Measurements from ENCODE around the gene DCAF5. TPM values are rescaled to one million over a fixed set of nuclear protein-coding genes. Genes with fewer than 3 reads are reported as not detected.
"Not testable (repeated sequence)": the region's sequence is repeated elsewhere in the genome, so short reads cannot be mapped to it uniquely, and the experiment has no call there.

DCAF5 gene
- total RNA-seq, 2 donors from 2014 or later: 20.5 to 25.4 TPM

DNA sequence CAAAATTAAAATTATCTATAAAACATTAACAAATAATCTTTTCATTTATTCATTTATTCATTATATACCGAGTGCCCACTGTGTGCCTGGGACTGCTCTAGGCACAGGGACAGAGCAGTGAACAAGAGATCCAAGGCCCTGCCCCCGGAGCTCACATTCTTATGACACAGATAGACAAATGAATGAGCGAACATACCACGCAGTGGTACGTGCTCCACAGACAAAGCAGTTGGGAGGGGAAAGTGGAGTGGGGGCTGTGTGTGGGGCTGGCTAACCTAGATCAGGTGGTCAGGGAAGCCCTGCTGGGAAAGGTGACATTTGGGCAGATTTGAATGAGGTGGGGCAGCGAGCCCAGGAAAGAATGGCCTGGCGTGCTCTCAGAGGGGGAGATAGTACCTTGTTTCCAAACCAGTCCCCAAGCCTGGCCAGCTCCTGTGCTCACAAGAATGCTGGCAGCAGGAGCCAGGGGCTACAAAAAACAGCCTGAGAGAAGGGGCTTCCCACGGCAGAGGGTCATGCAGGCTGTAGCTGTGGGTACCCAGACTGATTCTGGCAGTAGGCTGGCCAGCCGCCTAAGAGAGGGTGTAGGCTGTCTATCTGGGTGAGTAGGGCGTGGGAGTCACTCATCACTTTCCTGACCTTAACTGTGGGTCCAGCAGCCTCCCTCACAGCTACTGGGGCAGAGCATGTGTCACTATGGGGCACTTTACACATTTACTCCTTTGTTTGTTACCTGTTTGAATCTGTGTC lies 116.0 kb downstream of the DCAF5 start:
- 76 to 82% methylated on average over 8 to 9 of the region's 10 CpGs for WGBS, 2 donors

DNA sequence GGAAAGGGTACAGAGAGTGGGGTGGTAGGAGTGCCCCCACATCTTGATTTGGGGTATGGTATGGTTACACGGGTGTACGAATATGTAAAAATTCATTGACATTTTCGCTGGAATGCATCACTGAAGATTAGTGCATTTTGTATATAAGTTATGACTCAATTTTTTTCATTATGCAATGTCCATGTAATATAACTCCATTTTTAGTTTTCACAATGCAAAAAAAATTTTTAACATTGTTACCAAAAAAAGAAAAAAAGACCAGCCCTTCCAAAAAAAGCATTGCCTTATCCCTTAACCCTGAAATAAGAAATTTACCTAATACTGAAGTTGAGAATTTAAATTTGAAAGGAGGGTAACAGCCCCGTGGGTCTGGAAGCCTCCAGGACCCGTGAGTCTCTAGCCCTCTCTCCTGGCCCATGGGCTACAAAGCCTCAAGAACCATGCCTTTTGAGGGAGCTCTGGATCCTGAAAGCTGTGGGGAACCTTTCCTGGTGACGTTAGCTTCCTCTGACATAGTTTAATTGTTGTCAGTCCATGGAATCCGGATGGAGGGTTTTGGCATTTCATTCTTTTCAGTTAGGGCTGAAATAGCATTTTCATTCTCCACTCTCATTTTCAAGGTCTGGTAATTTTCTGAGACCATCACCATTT lies 118.2 kb downstream of the DCAF5 start:
- Histone ChIP-seq H3K36me3 (replicated peaks in 1 of 2; ENCODE audit: insufficient read depth in 1 of 2, low read depth in 2 of 2) (no peaks in the 10 kb centered on the region), H3K9me3 (no peaks in the 10 kb centered on the region), H3K27ac (no peak overlapping the region), H3K4me3 (no peak overlapping the region), H3K4me1 (no peaks in the 10 kb centered on the region), H3K27me3 (no peaks in the 10 kb centered on the region)
- 64 to 71% methylated on average over 7 of the region's 7 CpGs for WGBS, 2 donors
- DNase-seq (no peak), ATAC-seq (no peak)
- no peak for TF ChIP-seq POLR2A (IDR thresholded peaks at IDR 0.05)
- TF ChIP-seq, protein P1, sequence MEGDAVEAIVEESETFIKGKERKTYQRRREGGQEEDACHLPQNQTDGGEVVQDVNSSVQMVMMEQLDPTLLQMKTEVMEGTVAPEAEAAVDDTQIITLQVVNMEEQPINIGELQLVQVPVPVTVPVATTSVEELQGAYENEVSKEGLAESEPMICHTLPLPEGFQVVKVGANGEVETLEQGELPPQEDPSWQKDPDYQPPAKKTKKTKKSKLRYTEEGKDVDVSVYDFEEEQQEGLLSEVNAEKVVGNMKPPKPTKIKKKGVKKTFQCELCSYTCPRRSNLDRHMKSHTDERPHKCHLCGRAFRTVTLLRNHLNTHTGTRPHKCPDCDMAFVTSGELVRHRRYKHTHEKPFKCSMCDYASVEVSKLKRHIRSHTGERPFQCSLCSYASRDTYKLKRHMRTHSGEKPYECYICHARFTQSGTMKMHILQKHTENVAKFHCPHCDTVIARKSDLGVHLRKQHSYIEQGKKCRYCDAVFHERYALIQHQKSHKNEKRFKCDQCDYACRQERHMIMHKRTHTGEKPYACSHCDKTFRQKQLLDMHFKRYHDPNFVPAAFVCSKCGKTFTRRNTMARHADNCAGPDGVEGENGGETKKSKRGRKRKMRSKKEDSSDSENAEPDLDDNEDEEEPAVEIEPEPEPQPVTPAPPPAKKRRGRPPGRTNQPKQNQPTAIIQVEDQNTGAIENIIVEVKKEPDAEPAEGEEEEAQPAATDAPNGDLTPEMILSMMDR (IDR thresholded peaks at IDR 0.05): no peak
- intact Hi-C loops (cut with DNase I): no loop called here

More for the DNA sequence above, 116.0 kb downstream of the DCAF5 start:
- no peak for ATAC-seq
- H3K27ac ChIP-seq: no peak overlapping the region
- no peaks in the 10 kb centered on the region for H3K36me3 ChIP-seq (replicated peaks in 1 of 2; ENCODE audit: insufficient read depth in 1 of 2, low read depth in 2 of 2)
- H3K27me3 ChIP-seq: no peaks in the 10 kb centered on the region
- no peak for DNase-seq
- H3K4me1 ChIP-seq: no peaks in the 10 kb centered on the region
- H3K9me3 ChIP-seq: no peaks in the 10 kb centered on the region
- intact Hi-C loops (cut with DNase I): no loop called here
- TF ChIP-seq, protein P1 (IDR thresholded peaks at IDR 0.05): no peak
- H3K4me3 ChIP-seq: no peak overlapping the region

DNA sequence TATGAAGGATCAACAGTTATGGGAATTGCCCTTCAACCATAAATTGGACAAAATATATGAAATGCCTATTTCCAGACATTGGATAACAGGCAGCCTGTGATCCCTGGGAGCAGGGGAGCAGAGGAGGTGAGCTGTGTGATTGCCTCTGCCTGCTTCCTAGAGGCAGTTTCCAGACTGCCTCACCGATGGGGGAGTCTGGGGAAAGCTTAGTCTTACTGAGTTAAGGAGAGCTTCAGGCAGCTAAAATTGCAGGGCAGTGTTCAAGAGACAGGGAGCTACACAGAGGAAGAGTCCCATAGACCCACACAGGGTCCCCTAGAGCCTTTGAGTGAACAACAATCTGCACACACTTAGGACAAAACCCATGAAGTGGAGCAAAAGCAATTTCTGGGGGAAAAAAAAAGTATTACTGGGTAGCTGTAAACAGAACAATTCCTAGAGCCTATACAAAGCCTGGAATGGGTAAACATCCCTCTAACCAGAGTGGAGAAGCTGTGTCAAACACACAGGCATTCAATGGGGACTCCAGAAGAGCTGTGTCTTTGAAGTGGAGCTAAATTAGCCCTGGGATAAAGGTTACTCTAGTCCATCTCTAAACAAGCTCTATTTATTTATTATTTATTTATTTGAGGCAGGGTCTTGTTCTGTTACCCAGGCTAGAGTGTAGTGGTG lies 125.5 kb downstream of the DCAF5 start:
- intact Hi-C loops (cut with DNase I): no loop called here
- ATAC-seq: no peak
- DNase-seq: no peak
- no peaks in the 10 kb centered on the region for H3K36me3 ChIP-seq (replicated peaks in 1 of 2; ENCODE audit: insufficient read depth in 1 of 2, low read depth in 2 of 2)
- 30 to 43% methylated on average over 1 of the region's 1 CpG for WGBS, 2 donors
- H3K27me3 ChIP-seq: no peaks in the 10 kb centered on the region
- no peaks in the 10 kb centered on the region for H3K4me1 ChIP-seq
- H3K4me3 ChIP-seq: no peak overlapping the region
- TF ChIP-seq POLR2A (IDR thresholded peaks at IDR 0.05): no peak
- TF ChIP-seq, protein P1 (IDR thresholded peaks at IDR 0.05): no peak
- H3K27ac ChIP-seq: no peak overlapping the region
- no peaks in the 10 kb centered on the region for H3K9me3 ChIP-seq

DNA sequence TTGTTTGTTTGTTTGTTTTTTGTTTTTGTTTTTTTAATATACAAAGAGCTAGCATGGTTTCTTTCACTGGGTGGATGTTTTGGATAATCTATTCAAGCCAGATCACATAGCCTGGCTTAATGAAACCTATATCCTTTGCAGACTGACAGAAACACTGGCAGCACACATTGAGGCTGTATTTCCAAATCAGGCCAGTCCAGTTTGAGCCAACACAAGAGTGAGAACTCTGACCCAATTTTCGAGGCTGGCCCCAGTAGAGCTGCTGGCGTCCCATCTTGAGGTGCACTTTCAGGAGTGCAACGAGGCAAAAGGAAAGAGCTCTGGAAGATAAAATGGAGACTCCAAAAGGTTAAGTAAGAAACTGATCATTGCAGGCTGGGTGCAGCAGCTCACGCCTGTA lies 129.9 kb downstream of the DCAF5 start:
- Histone ChIP-seq H3K27me3 (no peaks in the 10 kb centered on the region), H3K27ac (no peak overlapping the region), H3K9me3 (no peaks in the 10 kb centered on the region), H3K4me3 (no peak overlapping the region), H3K36me3 (replicated peaks in 1 of 2; ENCODE audit: insufficient read depth in 1 of 2, low read depth in 2 of 2) (no peaks in the 10 kb centered on the region), H3K4me1 (no peaks in the 10 kb centered on the region)
- ATAC-seq: no peak
- no peak for DNase-seq
- WGBS, 2 donors: 80 to 95% methylated on average over 4 of the region's 4 CpGs
- TF ChIP-seq, protein P1 (IDR thresholded peaks at IDR 0.05): no peak
- no peak for TF ChIP-seq POLR2A (IDR thresholded peaks at IDR 0.05)
- intact Hi-C loops (cut with DNase I): no loop called here

DNA sequence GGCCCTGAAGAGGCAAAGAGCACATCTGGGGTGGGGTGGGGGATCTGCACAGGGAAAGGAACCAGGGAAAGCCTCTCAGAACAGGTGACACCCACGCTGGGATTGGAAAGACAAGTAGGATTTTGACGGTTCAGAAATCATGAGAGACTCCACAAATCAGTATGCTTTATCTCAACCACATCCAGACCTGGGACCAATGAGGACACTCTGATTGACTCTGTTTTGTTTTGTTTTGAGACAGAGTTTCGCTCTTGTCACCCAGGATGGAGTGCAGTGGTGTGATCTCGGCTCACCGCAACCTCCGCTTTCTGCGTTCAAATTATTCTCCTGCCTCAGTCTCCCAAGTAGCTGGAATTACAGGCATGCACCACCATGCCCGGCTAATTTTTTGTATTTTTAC lies 130.8 kb downstream of the DCAF5 start:
- ATAC-seq; H3K27me3 ChIP-seq; H3K27ac ChIP-seq; H3K4me3 ChIP-seq; DNase-seq; intact Hi-C loops (cut with DNase I); H3K36me3 ChIP-seq (replicated peaks in 1 of 2; ENCODE audit: insufficient read depth in 1 of 2, low read depth in 2 of 2); H3K9me3 ChIP-seq; H3K4me1 ChIP-seq: not testable (repeated sequence)
- 74 to 85% methylated on average over 8 of the region's 8 CpGs for WGBS, 2 donors
